T-helper 2 cell treated with Interferon-gamma antibody and Interleukin-4, amounts not matched to agents 100 ng/mL and 5 ng/mL, for 36 hours (primary cell): ENCODE data around the gene MPV17. TPM values are rescaled to one million over a fixed set of nuclear protein-coding genes. Genes with fewer than 3 reads are reported as not detected.
"Not testable (repeated sequence)": the region's sequence is repeated elsewhere in the genome, so short reads cannot be mapped to it uniquely, and the experiment has no call there.

Experiments
- intact Hi-C: fragments of 100-400 bp; cut with micrococcal nuclease; formaldehyde crosslinking; loops from one replicate; pipeline ENCODE4 v1.15.1; 2023
- total RNA-seq: library from RNA; stranded (reverse); gene quantifications from 2 replicates; pipeline ENCODE4 v1.2.3, GENCODE V29; 2022

MPV17 gene
- total RNA-seq, 1 donor from 2014 or later: 80.0 TPM

GRCh38 chr2:27303093-27304025, 19.5 kb downstream of the MPV17 start:
- intact Hi-C loops: loop anchor here (1.0 to 10.0 kb wide), 2 partner anchors 205 to 459 kb away; partner anchors contain the start of gene DPYSL5

- intact Hi-C loops: loop anchor here (10.0 kb wide), 1 partner anchor 456 kb away; the partner anchor contains the start of gene DPYSL5
Observed at GRCh38 chr2:27300606-27301005, 22.3 kb downstream of the MPV17 start.

- intact Hi-C loops: no loop called here
Observed at GRCh38 chr2:27298391-27299080, 24.4 kb downstream of the MPV17 start.

- intact Hi-C loops: no loop called here
Observed at GRCh38 chr2:27297195-27297594, 25.7 kb downstream of the MPV17 start.

- intact Hi-C loops: no loop called here
Observed at GRCh38 chr2:27296481-27296880, 26.4 kb downstream of the MPV17 start.

GRCh38 chr2:27294928-27295327, 28.0 kb downstream of the MPV17 start:
- intact Hi-C loops: no loop called here

GRCh38 chr2:27291865-27292264, 31.0 kb downstream of the MPV17 start:
- intact Hi-C loops: no loop called here

- intact Hi-C loops: no loop called here
Observed at GRCh38 chr2:27290549-27290948, 32.3 kb downstream of the MPV17 start.

GRCh38 chr2:27288610-27289009, 34.3 kb downstream of the MPV17 start:
- intact Hi-C loops: no loop called here

- intact Hi-C loops: no loop called here
Observed at GRCh38 chr2:27285481-27285880, 37.4 kb downstream of the MPV17 start.

- intact Hi-C loops: loop anchor here (5.0 kb wide), 1 partner anchor 323 kb away; no protein-coding TSS in a partner anchor
Observed at GRCh38 chr2:27284996-27285395, 37.9 kb downstream of the MPV17 start.

GRCh38 chr2:27282892-27283291, 40.0 kb downstream of the MPV17 start:
- intact Hi-C loops: loop anchor here (5.0 kb wide), 1 partner anchor 321 kb away; no protein-coding TSS in a partner anchor

- intact Hi-C loops: loop anchor here (5.0 kb wide), 1 partner anchor 320 kb away; no protein-coding TSS in a partner anchor
Observed at GRCh38 chr2:27281855-27282559, 40.9 kb downstream of the MPV17 start, which contains the start of gene TRIM54. Gene TRIM54 (plus strand): TSS chr2:27282429. CDS start chr2:27282732, 303 bp downstream.

- intact Hi-C loops: loop anchor here (5.0 kb wide), 1 partner anchor 319 kb away; no protein-coding TSS in a partner anchor
Observed at GRCh38 chr2:27281442-27281841, 41.5 kb downstream of the MPV17 start.

- intact Hi-C loops: loop anchor here (1.0 to 5.0 kb wide), 3 partner anchors 31 to 319 kb away; no protein-coding TSS in a partner anchor
Observed at GRCh38 chr2:27280826-27281225, 42.1 kb downstream of the MPV17 start.

GRCh38 chr2:27278010-27278409, 44.9 kb downstream of the MPV17 start:
- intact Hi-C loops: no loop called here

- intact Hi-C loops: no loop called here
Observed at GRCh38 chr2:27275211-27276150, 47.4 kb downstream of the MPV17 start, which contains the start of gene DNAJC5G. Gene DNAJC5G (plus strand): TSS chr2:27275433. CDS start chr2:27276729, 1,296 bp downstream.

GRCh38 chr2:27272537-27273522, 50.1 kb downstream of the MPV17 start:
- intact Hi-C loops: not testable (repeated sequence)
